GM18867 (cell line): Measurements from ENCODE around the gene ANKRD44.

Source experiments
- ATAC-seq: cut with Tn5 transposase; IDR thresholded peaks from one replicate; pipeline ENCODE4 v1.9.1; 2021; ENCODE audit warnings: mild to moderate bottlenecking, moderate library complexity; ENCODE audit not compliant: unreplicated experiment

The ANKRD44 gene

GRCh38 chr2:197124639-197125390, 185.8 kb downstream of the ANKRD44 start:
- no peak for ATAC-seq

DNA sequence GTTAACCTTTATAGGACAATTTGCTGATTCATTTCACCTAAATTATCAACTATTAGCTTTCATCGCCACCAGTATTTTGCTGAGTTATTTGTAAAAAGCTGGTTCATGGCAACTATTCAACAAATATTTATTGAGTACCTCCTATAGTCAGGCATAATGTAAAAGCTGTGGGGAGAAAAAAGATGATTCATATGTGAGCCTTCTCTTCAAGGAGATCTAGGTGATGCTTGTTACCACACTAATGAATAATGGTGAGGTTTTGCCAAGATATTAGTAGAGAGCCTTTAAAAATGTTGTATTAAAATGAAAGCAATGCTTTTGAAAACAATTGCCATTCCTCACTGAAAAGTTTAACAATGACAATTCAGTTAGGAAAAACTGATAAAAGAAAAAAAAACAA, 187.8 kb downstream of the ANKRD44 start:
- no peak for ATAC-seq

DNA sequence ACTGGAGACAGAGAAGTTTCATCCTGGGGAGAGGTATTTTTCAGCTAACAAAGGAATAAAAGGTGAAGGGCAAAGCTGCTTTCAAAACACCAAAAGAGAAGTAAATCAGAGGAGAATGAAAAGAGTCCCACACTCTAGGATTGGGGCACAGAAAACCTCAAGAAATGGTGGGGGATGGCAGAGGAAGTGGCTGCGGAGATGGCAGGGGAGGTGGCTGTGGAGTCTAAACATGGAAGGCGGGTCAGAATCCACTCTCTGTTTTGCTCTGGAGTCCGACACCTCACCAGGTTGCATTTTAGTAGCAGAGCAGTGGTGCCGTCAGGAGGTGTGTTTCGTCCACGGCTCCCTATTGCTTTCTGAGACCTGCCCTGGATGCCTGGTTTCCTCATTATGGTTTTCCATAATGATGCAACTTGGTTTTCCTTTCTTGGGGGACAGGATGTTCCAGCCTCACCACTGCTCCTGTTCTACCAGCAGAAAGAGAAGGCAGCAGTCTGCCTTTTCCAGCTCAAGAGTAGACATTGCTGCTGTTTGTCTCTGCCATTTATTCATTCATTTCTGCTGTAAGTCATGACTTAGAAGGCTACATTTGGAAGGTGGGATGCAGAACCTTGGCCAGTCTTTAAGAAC, 188.7 kb downstream of the ANKRD44 start:
- no peak for ATAC-seq

DNA sequence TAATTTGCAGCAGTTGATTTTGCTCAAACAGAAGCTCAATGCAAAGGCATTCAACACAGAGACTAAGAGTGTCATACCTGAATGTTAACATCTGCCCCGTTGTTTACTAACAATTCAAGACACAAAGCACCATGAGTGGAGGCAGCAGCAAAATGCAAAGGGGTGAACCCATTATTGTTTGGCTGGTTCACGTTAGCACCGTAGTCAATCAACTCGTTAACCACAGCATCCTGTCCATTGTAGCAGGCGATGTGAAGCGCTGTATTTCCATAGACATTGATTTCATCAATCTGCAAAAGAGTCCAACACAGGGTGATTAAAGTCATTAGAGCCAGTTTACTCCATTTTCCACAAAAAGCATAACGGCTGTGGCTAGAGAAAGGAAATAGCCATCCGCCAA, 189.3 kb downstream of the ANKRD44 start:
- no peak for ATAC-seq

DNA sequence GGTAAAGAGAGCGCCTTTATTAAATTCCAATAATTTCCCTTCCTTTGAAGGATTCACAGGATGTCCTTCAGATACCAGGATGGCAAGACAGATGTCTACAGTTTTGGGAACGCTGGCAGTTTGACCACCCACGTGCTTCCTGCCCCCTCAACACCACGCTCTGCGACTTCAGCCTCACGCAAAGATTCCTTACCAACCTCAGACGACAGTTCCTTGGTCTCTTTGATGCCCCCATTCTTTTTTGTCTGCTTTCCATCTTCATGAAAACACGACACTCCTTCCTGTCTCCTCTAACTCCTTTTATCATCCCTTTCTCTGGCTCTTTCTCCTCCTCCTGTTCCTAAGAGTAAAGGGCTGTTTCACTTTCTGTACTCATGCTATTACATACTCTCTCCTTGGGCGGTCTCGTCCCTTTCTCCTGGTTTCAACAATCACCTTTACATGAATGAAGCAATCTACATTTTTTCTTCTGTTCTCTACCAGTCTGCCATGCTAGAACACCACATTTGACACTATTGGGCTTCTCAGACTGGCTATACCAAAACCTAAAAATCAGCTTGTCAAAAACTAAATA, 194.2 kb downstream of the ANKRD44 start:
- no peak for ATAC-seq

GRCh38 chr2:197115325-197115724, 195.3 kb downstream of the ANKRD44 start:
- no peak for ATAC-seq

DNA sequence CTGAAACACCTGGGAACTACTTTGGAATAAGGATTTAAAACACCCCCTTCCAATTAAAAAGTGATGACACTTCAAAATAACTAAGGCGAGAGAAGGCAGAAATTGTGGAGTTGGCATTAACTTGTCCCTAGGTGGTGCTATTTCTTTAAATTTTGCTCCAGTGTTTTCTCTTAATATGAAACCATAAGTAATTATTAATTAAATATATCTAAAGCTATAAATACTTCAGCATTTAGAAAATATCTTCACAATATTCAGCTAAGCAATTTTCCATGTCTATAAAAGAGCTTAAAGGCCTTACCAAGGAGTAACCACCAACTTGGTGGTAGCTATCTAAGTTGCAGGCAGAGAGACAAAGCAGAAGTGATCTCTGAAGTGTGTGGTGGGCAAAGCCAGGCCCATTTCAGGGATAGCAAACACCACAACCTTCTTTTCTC, 197.3 kb downstream of the ANKRD44 start:
- ATAC-seq = peak; percentile 65

- no peak for ATAC-seq
Measured at GRCh38 chr2:197109326-197109725, 201.3 kb downstream of the ANKRD44 start.

DNA sequence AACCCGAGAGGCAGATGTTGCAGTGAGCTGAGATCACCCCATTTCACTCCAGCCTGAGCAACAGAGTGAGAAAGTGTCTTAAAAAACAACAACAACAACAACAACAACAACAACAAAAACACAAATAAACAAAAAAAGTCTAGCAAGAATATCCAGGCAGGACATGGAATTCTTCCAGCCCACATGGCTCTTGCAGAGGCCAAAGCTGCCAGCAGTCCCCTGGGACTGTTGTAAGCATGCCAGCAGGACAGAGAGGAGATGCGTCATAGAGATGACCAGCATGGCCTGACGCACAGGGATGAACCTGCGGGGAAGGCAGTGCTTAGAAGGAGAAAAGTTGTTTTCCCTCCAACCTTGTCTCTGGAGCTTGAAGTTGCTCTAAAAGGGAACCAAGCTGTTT, 201.8 kb downstream of the ANKRD44 start:
- no peak for ATAC-seq

- ATAC-seq = no peak
Measured at GRCh38 chr2:197107291-197108269, 203.0 kb downstream of the ANKRD44 start.

DNA sequence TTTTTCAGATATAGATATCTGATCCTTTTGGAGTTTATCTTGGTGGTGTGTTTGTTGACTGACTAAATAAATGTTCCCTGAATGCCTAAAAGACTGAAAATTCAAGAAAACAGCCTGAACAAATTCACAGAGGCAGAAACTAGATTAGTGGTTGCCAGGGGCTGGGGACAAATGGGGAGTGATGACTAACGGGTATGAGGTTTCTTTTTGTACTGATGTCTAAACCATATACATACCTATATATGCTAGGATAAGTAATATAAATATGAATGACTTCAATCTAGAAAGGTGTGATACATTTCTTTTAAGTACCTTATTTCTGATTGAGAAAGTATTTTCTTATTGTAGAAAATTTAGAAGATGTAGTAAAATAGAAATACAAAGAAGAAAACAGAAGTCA, 207.2 kb downstream of the ANKRD44 start:
- no peak for ATAC-seq

DNA sequence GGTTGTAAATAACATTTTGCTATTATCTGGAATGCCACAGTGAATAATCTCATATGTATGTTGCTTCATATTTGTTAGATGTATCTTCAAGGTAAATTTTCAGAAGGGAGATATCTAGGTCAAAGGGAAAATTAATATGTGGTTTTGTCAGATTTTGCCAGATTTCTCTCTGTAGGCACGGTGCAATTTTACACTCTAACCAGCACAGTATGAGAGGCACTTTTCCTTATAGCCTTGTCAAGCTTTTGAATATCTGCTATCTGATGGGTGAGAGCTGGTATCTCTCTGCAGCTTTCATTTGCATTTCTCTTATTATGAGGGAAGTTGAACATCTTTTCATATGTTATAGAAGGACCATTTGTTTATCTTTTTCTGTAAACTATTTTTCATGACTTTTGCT, 208.3 kb downstream of the ANKRD44 start:
- ATAC-seq = no peak

DNA sequence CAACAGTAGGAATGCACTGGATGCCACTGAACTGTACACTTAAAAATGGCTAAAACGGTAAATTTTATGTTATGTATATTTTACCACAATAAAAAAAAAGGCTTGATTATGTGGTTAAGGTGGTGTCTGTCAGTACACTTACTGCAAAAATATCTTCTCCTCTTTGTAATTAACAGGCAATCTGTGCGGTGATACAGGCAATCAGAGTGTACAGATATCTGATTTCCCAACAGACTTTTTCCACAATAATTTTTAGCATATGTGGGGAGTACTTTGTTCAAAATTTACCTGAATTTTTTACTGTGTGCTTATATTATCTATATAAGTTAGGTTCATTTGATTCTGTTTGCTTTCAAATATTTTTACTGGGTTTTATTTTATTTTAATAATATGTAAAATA, 209.1 kb downstream of the ANKRD44 start:
- ATAC-seq = no peak

GRCh38 chr2:197097578-197098366, 212.8 kb downstream of the ANKRD44 start:
- no peak for ATAC-seq

DNA sequence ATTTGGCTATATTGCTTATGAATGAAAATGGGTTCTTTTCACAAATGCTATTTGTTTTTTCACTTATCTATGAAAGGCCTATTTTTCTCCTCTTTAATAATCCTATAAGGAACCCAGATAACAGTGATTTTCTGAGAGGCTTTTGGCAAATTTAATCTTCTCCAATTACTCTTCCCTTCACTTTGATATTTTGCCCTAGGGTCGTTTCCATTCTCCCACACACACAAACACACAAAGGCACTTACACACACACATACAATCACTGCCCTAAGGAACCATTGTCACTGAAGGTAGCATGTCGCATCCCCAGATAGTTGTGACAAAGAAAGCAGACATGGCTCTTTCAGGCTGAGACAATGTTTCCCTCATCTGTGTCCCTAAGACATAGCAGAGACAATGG, 213.9 kb downstream of the ANKRD44 start:
- ATAC-seq = no peak

DNA sequence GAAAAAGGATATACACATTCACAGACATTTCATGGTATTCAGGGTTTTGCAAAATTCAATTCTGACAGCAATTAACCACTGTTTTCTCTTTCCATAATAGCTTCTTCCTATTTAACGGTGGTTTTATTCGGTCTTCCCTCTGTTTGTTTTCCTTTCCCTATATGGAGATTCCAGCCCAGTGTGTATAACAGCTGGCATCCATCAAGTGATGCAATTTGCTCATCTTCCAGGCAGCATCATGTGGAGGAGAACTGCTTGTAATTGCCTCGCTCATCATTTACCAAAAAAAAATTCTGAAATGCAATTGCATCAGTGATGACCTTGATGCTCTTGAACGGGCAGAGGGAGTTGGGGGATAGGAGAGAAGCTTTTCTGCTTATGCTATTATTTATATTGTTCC, 218.1 kb downstream of the ANKRD44 start:
- ATAC-seq = no peak

DNA sequence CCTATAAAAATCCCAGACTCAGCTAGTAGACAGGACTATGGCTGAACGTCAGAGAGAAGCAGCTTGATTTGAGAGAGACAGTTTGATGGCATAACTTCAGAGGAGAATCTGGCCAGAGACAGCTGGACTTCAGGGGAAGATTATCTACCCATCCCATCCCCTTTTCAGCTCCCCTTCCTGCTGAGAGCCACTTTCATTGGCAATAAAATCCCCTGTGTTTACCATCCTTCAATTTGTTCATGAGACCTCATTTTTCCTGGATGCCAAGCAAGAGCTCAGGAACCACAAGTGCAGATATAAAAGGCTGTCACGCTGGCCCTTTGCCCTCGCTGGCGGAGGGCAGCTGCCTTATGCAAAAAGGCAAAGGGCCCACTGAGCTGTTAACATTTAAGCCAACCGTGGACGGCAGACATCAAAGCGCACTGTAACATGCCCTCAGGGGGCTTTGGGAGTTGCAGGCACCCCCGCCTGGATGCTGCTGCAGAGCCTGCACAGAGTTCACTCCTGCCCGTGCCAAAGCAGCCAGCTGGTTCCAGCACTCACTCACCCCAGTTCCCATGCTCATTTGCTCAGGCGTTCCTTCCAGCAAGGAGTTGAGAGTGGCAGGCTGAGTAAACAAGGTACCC, 219.7 kb downstream of the ANKRD44 start:
- ATAC-seq = no peak

DNA sequence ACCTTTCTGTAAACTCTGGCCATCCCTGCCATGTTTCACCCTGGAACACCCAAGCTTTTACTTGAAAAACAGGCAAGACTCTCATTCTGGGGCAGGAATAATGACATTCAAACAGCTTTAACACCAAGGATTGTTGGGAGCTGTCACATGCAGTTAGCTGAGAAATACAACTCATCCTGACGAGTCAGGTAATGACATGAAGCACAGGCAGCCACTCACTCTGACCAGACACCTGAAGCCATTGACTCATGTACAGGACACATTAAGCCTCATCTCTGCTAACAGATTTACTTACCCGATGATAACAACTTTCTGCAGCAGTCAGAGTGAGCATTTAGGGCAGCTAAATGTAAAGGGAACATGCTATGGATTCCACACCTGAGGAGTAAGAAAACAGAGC, 220.9 kb downstream of the ANKRD44 start:
- ATAC-seq = no peak

DNA sequence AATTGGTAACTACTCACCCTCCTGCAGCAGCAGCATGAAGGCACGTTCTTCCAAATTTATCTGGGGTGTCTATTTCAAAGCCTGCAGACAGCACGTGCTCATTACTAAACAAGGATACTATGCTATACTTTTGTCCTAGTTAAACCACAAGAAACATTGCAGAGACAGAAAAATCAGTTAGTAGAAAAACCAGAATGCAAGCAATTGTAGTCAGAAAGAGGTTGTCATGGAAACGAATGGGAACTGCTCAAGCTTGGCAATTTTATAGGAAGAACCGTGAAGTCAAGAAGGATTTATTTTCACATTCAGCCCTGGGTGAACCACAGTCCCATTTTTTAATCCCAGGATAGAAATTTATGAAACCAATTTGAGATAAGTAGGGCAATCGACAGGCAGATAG, 221.9 kb downstream of the ANKRD44 start:
- ATAC-seq = no peak

DNA sequence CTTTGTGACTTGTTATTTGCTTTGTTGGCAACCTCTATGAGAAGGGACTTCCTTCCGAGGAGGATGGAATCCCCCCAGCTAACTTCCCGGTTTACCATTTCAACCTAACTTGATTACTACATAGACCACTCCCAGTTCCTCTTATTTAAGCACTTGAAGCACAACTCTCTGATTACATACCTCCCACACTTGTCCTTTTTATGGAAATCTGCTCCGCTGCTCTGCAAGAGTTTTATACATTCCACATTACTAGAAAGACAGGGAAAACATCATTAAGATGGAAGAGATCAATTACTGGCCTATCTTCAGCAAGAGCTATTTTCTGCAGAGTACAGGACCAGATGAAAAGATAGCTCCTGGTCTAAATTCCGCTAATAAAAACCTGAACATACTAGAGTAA, 224.1 kb downstream of the ANKRD44 start:
- ATAC-seq = no peak
